ENCODE measurements around the gene HK2.

The HK2 gene

GRCh38 chr2:74908748-74909444 lies 75.0 kb downstream of the HK2 start:
- no peak for DNase-seq

- no peak for DNase-seq
Measured at GRCh38 chr2:74910245-74910644, 76.3 kb downstream of the HK2 start.

GRCh38 chr2:74911061-74911460 lies 77.1 kb downstream of the HK2 start:
- DNase-seq: no peak

GRCh38 chr2:74915743-74916142 lies 81.8 kb downstream of the HK2 start:
- DNase-seq: no peak

- no peak for DNase-seq
Measured at GRCh38 chr2:74916394-74916793, 82.5 kb downstream of the HK2 start.

GRCh38 chr2:74917702-74918619 lies 84.0 kb downstream of the HK2 start:
- no peak for DNase-seq

GRCh38 chr2:74919827-74920226 lies 85.9 kb downstream of the HK2 start:
- DNase-seq: peak; percentile 57

GRCh38 chr2:74921236-74921736 lies 87.4 kb downstream of the HK2 start:
- DNase-seq: no peak

- no peak for DNase-seq
Measured at GRCh38 chr2:74922592-74923227, 88.8 kb downstream of the HK2 start.

GRCh38 chr2:74924463-74925265 lies 90.7 kb downstream of the HK2 start:
- no peak for DNase-seq

GRCh38 chr2:74925361-74925786 lies 91.4 kb downstream of the HK2 start:
- DNase-seq: no peak

- DNase-seq: no peak
Measured at GRCh38 chr2:74927621-74928020, 93.7 kb downstream of the HK2 start.

GRCh38 chr2:74930811-74931486 lies 97.0 kb downstream of the HK2 start:
- DNase-seq: no peak

- DNase-seq: no peak
Measured at GRCh38 chr2:74931940-74932339, 98.0 kb downstream of the HK2 start.

GRCh38 chr2:74935975-74936391 lies 102.1 kb downstream of the HK2 start:
- no peak for DNase-seq

- DNase-seq: no peak
Measured at GRCh38 chr2:74937221-74937880, 103.4 kb downstream of the HK2 start.

GRCh38 chr2:74938264-74938663 lies 104.3 kb downstream of the HK2 start:
- DNase-seq: no peak

GRCh38 chr2:74939919-74940812 lies 106.2 kb downstream of the HK2 start:
- no peak for DNase-seq

- DNase-seq: no peak
Measured at GRCh38 chr2:74941284-74941683, 107.4 kb downstream of the HK2 start.

- DNase-seq: no peak
Measured at GRCh38 chr2:74942263-74942662, 108.3 kb downstream of the HK2 start.

Measured in NCI-H2107 (cell line).